ENCODE results near the gene PTPRN2.

DNA sequence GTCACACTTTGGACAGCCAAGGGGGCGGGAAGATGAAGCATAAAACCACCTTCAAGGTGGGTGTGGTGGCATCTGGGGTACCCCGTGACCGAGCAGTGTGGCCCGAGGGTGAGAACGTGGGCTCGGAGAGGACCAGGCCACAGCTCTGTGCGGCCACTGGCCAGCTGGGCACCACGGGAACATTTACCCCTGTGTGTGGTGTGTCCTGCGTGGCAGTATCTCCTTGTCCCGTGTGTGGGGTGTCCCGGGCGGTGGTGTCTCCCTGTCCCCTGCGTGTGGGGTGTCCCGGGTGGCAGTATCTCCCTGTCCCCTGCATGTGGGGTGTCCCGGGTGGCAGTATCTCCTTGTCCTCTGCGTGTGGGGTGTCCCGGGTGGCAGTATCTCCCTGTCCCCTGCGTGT, 680.5 kb downstream of the PTPRN2 start:
- TF ChIP-seq, protein P1, sequence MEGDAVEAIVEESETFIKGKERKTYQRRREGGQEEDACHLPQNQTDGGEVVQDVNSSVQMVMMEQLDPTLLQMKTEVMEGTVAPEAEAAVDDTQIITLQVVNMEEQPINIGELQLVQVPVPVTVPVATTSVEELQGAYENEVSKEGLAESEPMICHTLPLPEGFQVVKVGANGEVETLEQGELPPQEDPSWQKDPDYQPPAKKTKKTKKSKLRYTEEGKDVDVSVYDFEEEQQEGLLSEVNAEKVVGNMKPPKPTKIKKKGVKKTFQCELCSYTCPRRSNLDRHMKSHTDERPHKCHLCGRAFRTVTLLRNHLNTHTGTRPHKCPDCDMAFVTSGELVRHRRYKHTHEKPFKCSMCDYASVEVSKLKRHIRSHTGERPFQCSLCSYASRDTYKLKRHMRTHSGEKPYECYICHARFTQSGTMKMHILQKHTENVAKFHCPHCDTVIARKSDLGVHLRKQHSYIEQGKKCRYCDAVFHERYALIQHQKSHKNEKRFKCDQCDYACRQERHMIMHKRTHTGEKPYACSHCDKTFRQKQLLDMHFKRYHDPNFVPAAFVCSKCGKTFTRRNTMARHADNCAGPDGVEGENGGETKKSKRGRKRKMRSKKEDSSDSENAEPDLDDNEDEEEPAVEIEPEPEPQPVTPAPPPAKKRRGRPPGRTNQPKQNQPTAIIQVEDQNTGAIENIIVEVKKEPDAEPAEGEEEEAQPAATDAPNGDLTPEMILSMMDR (conservative IDR thresholded peaks at IDR 0.05 in 1 of 2, IDR thresholded peaks at IDR 0.05 in 1 of 2; ENCODE audit: low read depth in 1 of 2, low read length in 2 of 2): no peak
- TF ChIP-seq EZH2 (IDR thresholded peaks at IDR 0.05; ENCODE audit: low read length, missing control alignments): no peak

All from fibroblast of lung (primary cell).